SJCRH30 (cell line): Measurements from ENCODE around the gene RNF220. TPM values are rescaled to one million over a fixed set of nuclear protein-coding genes. Genes with fewer than 3 reads are reported as not detected.

Experiments
- DNase-seq, 2 experiments: peaks; one replicate each; pipeline ENCODE4 v3.0.0-alpha.2; 2015 to 2020
- H3K27ac ChIP-seq: fragments of 250-450 bp; sonication (Bioruptor Pico); 2 replicates; pipeline ENCODE4 v1.5.1; 2020; ENCODE audit warnings: mild to moderate bottlenecking, moderate library complexity
- H3K27me3 ChIP-seq: fragments of 250-450 bp; sonication (Bioruptor Pico); 2 replicates; pipeline ENCODE4 v1.5.1; 2020; ENCODE audit warnings: mild to moderate bottlenecking, moderate library complexity
- H3K36me3 ChIP-seq: fragments of 250-450 bp; sonication (Bioruptor Pico); 2 replicates; pipeline ENCODE4 v1.5.1; 2020; ENCODE audit warnings: mild to moderate bottlenecking, moderate library complexity
- H3K4me1 ChIP-seq: fragments of 250-450 bp; sonication (Bioruptor Pico); 2 replicates; pipeline ENCODE4 v1.5.1; 2020; ENCODE audit warnings: mild to moderate bottlenecking, moderate library complexity
- H3K4me3 ChIP-seq: fragments of 250-450 bp; sonication (Bioruptor Pico); 2 replicates; pipeline ENCODE4 v1.5.1; 2020; ENCODE audit warnings: mild to moderate bottlenecking, moderate library complexity
- H3K9me3 ChIP-seq: fragments of 250-450 bp; sonication (Bioruptor Pico); replicated peaks from 2 replicates; pipeline ENCODE4 v1.5.1; 2020; ENCODE audit warnings: mild to moderate bottlenecking, moderate library complexity
- total RNA-seq: library from RNA; depleted of rRNA; stranded (reverse); fragments of >200 nt; shearing (Covaris generic); gene quantifications from 2 replicates; pipeline ENCODE4 v1.2.3, GENCODE V29; 2014

Gene RNF220
- total RNA-seq, 1 experiment from 2014 or later: 94.9 TPM

- Histone ChIP-seq H3K27me3 (peaks cover 12% of the 10 kb centered on the region; the same call in 1 of the 2 replicates), H3K9me3 (no peaks in the 10 kb centered on the region), H3K27ac (no peak overlapping the region), H3K36me3 (no peaks in the 10 kb centered on the region), H3K4me3 (no peak overlapping the region), H3K4me1 (no peaks in the 10 kb centered on the region)
- no peak for DNase-seq
Measured at GRCh38 chr1:44526295-44527073, 121.4 kb downstream of the RNF220 start.

GRCh38 chr1:44531785-44532566, 126.9 kb downstream of the RNF220 start:
- Histone ChIP-seq H3K27ac (no peak overlapping the region), H3K4me3 (no peak overlapping the region), H3K9me3 (peaks cover 6% of the 10 kb centered on the region; the same call in 1 of the 2 replicates), H3K4me1 (no peaks in the 10 kb centered on the region), H3K36me3 (no peaks in the 10 kb centered on the region), H3K27me3 (peaks cover 5% of the 10 kb centered on the region; the same call in 1 of the 2 replicates)
- DNase-seq: no peak

DNA sequence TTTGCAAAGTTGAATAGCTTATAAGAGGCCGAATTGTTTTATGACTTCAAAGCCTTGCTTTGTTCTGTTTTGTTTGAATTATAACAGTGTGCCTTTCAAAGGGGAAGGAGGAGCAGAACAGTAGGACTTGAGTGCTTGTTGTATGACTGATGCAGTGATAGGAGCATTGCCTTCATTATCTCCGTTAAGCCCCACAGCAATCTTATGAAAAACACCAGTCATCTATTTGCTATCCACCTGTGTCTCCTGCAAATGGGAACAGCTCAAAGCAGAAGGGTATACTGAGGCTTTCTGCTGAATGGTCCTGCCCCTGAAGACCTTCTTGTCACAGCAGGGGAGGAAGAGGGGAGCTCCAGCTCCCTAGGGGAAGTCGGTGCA, 127.5 kb downstream of the RNF220 start:
- DNase-seq: no peak
- Histone ChIP-seq H3K4me1 (no peaks in the 10 kb centered on the region), H3K36me3 (no peaks in the 10 kb centered on the region), H3K4me3 (no peak overlapping the region), H3K27me3 (peaks cover 5% of the 10 kb centered on the region; the same call in 1 of the 2 replicates), H3K9me3 (peaks cover 6% of the 10 kb centered on the region; the same call in 1 of the 2 replicates), H3K27ac (no peak overlapping the region)

DNA sequence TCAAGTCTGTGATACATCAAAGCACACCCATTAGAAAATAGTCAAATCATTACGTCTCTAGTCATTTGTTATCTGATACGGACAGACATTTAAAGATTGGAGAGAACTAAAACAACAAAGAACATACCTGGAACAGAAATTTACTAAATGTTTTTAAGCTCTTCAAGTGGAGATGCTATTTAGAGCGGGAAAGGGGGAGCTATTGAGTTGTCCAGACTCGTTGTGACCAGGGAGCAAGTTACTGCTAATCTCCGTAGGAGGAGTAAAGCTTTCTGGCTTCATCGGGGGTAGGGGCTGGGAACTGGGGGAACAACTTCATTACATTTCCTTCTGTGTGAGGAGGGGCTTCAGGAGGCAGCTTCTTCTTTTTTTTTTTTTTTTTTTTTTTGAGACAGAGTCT, 129.7 kb downstream of the RNF220 start:
- peaks cover 6% of the 10 kb centered on the region; the same call in 1 of the 2 replicates for H3K9me3 ChIP-seq
- H3K4me3 ChIP-seq: no peak overlapping the region
- DNase-seq: no peak
- no peaks in the 10 kb centered on the region for H3K36me3 ChIP-seq
- H3K4me1 ChIP-seq: no peaks in the 10 kb centered on the region
- H3K27me3 ChIP-seq: peaks cover 5% of the 10 kb centered on the region; the same call in 1 of the 2 replicates
- H3K27ac ChIP-seq: no peak overlapping the region

DNA sequence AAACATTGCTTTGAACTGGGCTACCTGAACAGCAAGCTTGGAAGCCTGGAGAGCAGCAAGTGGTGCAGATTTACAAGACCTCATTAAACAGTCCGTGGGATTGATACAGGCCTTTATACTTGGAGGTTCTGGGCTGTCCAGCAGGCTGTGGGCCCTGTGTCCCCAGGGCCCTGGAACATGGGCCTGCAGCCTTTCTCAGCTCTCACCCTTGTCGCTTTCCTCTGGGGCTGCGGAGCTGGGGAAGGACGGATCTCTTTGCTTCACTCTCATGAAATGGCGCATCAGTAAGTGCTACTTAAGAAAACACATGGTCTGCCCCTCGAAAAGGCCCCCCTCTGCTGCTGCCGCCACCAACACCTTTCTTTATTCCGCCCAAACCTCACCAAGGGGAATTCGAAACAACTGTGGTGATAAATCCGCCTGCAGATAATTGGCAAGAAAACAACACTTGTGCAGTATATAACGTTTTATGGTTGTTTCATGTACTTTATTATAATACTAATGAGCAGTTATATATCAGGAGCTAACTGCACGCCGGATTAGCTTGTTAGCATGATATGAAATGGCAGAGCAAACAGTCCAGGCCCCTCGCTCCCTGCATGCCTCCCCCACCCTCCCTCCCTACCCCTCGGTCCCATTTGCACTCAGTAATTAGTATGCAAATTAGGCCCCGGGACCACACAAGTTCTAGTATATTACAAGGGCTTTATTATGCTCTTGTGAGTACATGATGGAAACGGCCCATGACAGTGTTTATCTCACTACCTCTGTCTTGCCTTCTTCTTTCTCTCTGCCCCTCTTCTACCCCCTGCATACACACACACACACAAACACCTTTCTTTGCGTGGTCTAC, 131.5 kb downstream of the RNF220 start:
- no peak overlapping the region for H3K4me3 ChIP-seq
- H3K36me3 ChIP-seq: no peaks in the 10 kb centered on the region
- H3K9me3 ChIP-seq: peaks cover 6% of the 10 kb centered on the region; the same call in 1 of the 2 replicates
- no peaks in the 10 kb centered on the region for H3K4me1 ChIP-seq
- peaks cover 2% of the 10 kb centered on the region; the same call in 1 of the 2 replicates for H3K27me3 ChIP-seq
- DNase-seq: no peak
- H3K27ac ChIP-seq: no peak overlapping the region

- H3K36me3 ChIP-seq: no peaks in the 10 kb centered on the region
- peaks cover 6% of the 10 kb centered on the region; the same call in 1 of the 2 replicates for H3K9me3 ChIP-seq
- no peaks in the 10 kb centered on the region; the same call in 1 of the 2 replicates for H3K27me3 ChIP-seq
- no peak for DNase-seq
- H3K27ac ChIP-seq: no peak overlapping the region
- no peak overlapping the region for H3K4me3 ChIP-seq
- peaks cover under 1% of the 10 kb centered on the region; the same call in 1 of the 2 replicates for H3K4me1 ChIP-seq
Measured at GRCh38 chr1:44537538-44537937, 132.5 kb downstream of the RNF220 start.

GRCh38 chr1:44537956-44538355, 132.9 kb downstream of the RNF220 start:
- Histone ChIP-seq H3K27me3 (no peaks in the 10 kb centered on the region; the same call in 1 of the 2 replicates), H3K9me3 (peaks cover 6% of the 10 kb centered on the region; the same call in 1 of the 2 replicates), H3K27ac (no peak overlapping the region), H3K36me3 (no peaks in the 10 kb centered on the region), H3K4me1 (peaks cover 4% of the 10 kb centered on the region; the same call in 1 of the 2 replicates), H3K4me3 (no peak overlapping the region)
- DNase-seq: no peak

DNA sequence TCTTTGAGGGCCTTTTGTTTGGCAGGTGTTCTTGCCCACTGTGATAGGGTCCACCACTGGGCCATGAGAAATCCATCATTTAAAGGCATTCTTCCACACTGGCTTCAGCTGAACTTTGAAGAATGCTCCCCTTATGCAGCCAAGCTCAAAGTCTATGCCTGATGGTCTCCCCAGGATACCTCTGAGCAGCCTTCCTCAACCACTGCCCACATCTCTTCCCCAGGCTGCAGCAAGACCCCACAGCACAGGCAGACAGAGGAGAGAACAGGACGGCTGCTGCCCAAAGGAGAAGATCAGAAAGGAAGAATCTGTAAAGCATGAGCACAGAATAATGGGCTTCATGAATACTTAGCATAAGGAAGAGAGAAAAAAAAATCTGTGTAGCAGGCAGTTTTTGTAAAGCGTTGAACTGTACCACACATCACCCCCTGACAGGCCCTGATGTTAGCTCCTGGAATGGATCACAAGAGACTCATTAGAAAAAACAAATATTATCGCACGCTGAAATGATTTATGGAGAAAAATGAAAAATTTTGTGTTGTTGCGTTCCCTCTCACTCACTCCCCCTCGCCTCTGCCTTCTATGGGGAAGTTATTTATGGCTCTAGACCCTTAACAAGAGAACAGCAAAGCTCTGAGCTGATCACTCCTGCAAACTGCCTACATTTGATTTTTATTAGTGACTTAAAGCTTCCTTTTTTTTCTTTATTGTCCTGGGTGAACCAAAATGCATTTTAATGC, 135.1 kb downstream of the RNF220 start:
- H3K4me1 ChIP-seq: peaks cover 9% of the 10 kb centered on the region; the same call in 1 of the 2 replicates
- H3K4me3 ChIP-seq: no peak overlapping the region
- H3K36me3 ChIP-seq: no peaks in the 10 kb centered on the region
- no peak overlapping the region for H3K27ac ChIP-seq
- DNase-seq: no peak
- H3K27me3 ChIP-seq: no peaks in the 10 kb centered on the region; the same call in 1 of the 2 replicates
- H3K9me3 ChIP-seq: no peaks in the 10 kb centered on the region

DNA sequence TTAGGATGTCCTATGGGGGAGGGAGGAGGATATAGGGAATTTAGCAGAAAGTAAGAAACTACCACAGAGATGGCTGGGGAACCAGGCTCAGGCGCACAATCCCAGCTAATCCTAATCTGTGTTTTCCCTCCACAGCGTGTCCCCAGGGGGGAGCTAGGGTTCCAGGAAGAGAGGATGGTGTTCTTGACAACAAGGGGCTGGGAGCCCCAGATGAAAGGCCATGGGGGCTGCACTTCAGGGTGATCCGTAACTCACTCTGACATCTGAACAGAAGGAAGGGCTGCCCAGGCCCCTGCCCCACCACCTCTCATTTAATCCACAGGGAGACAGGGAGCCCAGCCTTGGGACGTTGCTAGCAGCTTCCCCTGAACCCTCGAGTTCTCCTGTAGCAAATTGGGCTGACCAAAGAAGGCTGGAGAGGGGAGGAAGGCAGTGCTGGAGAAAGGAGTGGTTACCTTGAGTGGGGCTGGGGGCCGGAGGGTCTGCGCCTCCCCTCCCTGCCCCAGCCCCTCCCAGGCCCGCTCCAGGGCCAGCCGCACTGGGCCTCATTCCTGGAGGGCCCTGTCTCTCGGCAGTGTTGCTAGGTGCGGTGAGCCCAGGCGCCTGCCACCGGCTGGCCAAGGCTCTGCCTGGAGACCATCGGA, 137.5 kb downstream of the RNF220 start:
- H3K4me1 ChIP-seq: peaks cover 9% of the 10 kb centered on the region; the same call in 1 of the 2 replicates
- H3K27me3 ChIP-seq: no peaks in the 10 kb centered on the region; the same call in 1 of the 2 replicates
- H3K36me3 ChIP-seq: no peaks in the 10 kb centered on the region
- DNase-seq: no peak
- no peaks in the 10 kb centered on the region for H3K9me3 ChIP-seq
- peak overlapping the region; percentile 22; the same call in 1 of the 2 replicates for H3K27ac ChIP-seq
- no peak overlapping the region for H3K4me3 ChIP-seq

DNA sequence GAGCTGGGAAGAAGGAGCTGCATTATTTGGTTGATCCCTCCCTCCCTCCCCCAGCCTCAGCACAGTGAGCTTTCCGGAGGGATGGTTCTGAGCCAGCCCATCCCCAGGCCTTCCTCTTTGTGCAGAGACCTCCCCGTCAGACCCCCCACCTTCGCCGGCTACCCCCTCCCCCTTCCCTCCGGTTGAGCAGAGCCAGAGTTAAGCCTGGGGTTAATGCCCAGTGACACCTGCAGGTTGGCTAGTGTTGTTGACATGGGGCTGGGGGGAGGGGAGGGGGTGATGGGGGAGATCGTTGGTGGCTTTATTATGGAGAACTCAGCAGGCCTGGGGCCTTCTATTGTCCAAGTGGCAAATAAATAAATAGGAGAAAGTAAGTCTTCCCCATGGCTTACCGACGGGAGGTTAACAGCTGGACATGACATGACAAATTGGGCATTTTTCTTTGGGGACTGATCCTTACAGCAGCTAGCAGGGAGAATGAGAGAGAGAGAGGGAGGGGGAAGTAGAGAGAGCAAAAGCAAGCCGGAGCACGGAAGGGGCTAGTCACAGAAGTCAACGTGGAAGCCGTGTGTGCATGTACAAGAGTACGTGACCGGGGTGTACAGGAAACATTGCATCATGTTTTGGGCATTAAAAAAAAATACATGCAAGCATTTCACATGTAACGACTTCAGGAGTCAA, 138.1 kb downstream of the RNF220 start:
- no peaks in the 10 kb centered on the region for H3K36me3 ChIP-seq
- peaks cover 9% of the 10 kb centered on the region; the same call in 1 of the 2 replicates for H3K4me1 ChIP-seq
- H3K4me3 ChIP-seq: no peak overlapping the region
- H3K27me3 ChIP-seq: no peaks in the 10 kb centered on the region; the same call in 1 of the 2 replicates
- peak; percentile 66 to 71 for DNase-seq
- H3K9me3 ChIP-seq: no peaks in the 10 kb centered on the region
- H3K27ac ChIP-seq: no peak overlapping the region; the same call in 1 of the 2 replicates

- H3K36me3 ChIP-seq: no peaks in the 10 kb centered on the region
Measured at GRCh38 chr1:44543786-44544185, 138.7 kb downstream of the RNF220 start.

DNA sequence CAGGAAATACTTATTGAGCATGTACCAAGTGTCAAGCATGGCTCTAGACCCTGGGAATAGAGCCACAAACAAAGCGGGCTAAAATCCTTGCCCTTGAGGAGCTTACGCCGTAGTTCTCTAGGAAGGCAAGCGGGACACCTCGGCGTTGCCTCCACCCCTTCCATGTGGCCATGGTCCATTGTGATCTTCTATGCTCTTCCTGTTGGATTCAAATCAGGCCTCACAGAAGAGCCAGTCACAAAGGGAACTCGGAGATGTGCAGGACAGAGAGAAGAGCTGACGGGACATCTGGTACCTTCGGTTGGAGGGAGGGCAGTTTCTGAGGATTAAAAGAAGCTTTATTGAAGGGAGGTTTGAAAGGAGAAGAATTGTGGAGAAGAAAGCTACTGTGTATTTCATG, 139.9 kb downstream of the RNF220 start:
- no peak overlapping the region for H3K27ac ChIP-seq
- no peaks in the 10 kb centered on the region for H3K36me3 ChIP-seq
- DNase-seq: no peak
- H3K27me3 ChIP-seq: no peaks in the 10 kb centered on the region; the same call in 1 of the 2 replicates
- H3K4me3 ChIP-seq: no peak overlapping the region
- no peaks in the 10 kb centered on the region for H3K9me3 ChIP-seq
- H3K4me1 ChIP-seq: peaks cover 9% of the 10 kb centered on the region; the same call in 1 of the 2 replicates

More at GRCh38 chr1:44543786-44544185, 138.7 kb downstream of the RNF220 start:
- no peak overlapping the region for H3K4me3 ChIP-seq
- no peaks in the 10 kb centered on the region for H3K9me3 ChIP-seq
- DNase-seq: no peak
- no peaks in the 10 kb centered on the region; the same call in 1 of the 2 replicates for H3K27me3 ChIP-seq
- H3K4me1 ChIP-seq: peaks cover 9% of the 10 kb centered on the region; the same call in 1 of the 2 replicates
- H3K27ac ChIP-seq: no peak overlapping the region
